GM15510 (cell line): ENCODE data around the gene VDR.

Source experiments
- POLR2A ChIP-seq: IDR thresholded peaks from 3 replicates; pipeline ENCODE4 v1.6.1; 2011; ENCODE audit warnings: borderline replicate concordance; ENCODE audit not compliant: insufficient read length; ENCODE audit errors: extremely low read depth

The VDR gene

GRCh38 chr12:47814539-47815170 is 90.1 kb downstream of the VDR start:
- no peak for TF ChIP-seq POLR2A

- no peak for TF ChIP-seq POLR2A
Measured at GRCh38 chr12:47813511-47814196, 91.1 kb downstream of the VDR start.

GRCh38 chr12:47812797-47813510 is 91.8 kb downstream of the VDR start:
- peak; percentile 49 for TF ChIP-seq POLR2A

GRCh38 chr12:47811581-47812484 is 93.0 kb downstream of the VDR start:
- no peak for TF ChIP-seq POLR2A

GRCh38 chr12:47811072-47811396 is 93.8 kb downstream of the VDR start:
- no peak for TF ChIP-seq POLR2A

GRCh38 chr12:47808574-47809365 is 96.0 kb downstream of the VDR start:
- TF ChIP-seq POLR2A = no peak

GRCh38 chr12:47808050-47808449 is 96.7 kb downstream of the VDR start:
- TF ChIP-seq POLR2A = peak; percentile 6

- no peak for TF ChIP-seq POLR2A
Measured at GRCh38 chr12:47807338-47807737, 97.5 kb downstream of the VDR start.

- TF ChIP-seq POLR2A = no peak
Measured at GRCh38 chr12:47805417-47805816, 99.4 kb downstream of the VDR start.

- TF ChIP-seq POLR2A = no peak
Measured at GRCh38 chr12:47804171-47804570, 100.6 kb downstream of the VDR start.

GRCh38 chr12:47803191-47803875 is 101.5 kb downstream of the VDR start:
- TF ChIP-seq POLR2A = no peak

- no peak for TF ChIP-seq POLR2A
Measured at GRCh38 chr12:47802312-47802711, 102.5 kb downstream of the VDR start.

- TF ChIP-seq POLR2A = no peak
Measured at GRCh38 chr12:47801904-47802246, 102.9 kb downstream of the VDR start.
